Stimulated activated naive CD8-positive, alpha-beta T cell treated with anti-CD3 and anti-CD28 coated beads, Interleukin-15, amount 100 ng/mL, for 72 hours (primary cell): ENCODE measurements around the gene VSIG10.

Experiments used
- ATAC-seq: fragments of 150-1000 bp; cut with Tn5 transposase; 2 replicates; pipeline ENCODE4 v1.10.0; 2021; ENCODE audit warnings: mild to moderate bottlenecking, moderate library complexity
- DNase-seq, 2 donors: peaks; one replicate each; pipeline ENCODE4 v3.0.0; 2021 to 2022
- H3K27ac Mint-ChIP-seq, 2 donors: one replicate each; pipeline ENCODE4 v1.8.0; 2022; ENCODE audit warnings: mild to moderate bottlenecking in 2 of 2, mixed read lengths in 2 of 2, moderate library complexity in 2 of 2
- H3K27me3 Mint-ChIP-seq: one replicate; pipeline ENCODE4 v1.8.0; 2022; ENCODE audit warnings: mixed read lengths
- H3K4me1 Mint-ChIP-seq: one replicate; pipeline ENCODE4 v1.8.0; 2022; ENCODE audit warnings: mild to moderate bottlenecking, mixed read lengths
- H3K4me3 Mint-ChIP-seq, 2 donors: one replicate each; pipeline ENCODE4 v1.8.0; 2022; ENCODE audit warnings: mild to moderate bottlenecking in 2 of 2, mixed read lengths in 2 of 2, moderate library complexity in 1 of 2
- H3K9me3 Mint-ChIP-seq, 2 donors: one replicate each; pipeline ENCODE4 v1.8.0; 2022; ENCODE audit warnings: mixed read lengths in 2 of 2

The VSIG10 gene

GRCh38 chr12:118124333-118124874 is 20.6 kb upstream of the VSIG10 start:
- peak overlapping the region in 1 of 2 donors; percentile 57 for H3K27ac Mint-ChIP-seq
- H3K9me3 Mint-ChIP-seq, result no peaks in the 10 kb centered on the region
- no peaks in the 10 kb centered on the region for H3K27me3 Mint-ChIP-seq
- no peak for ATAC-seq
- no peak for DNase-seq
- no peak overlapping the region for H3K4me3 Mint-ChIP-seq
- H3K4me1 Mint-ChIP-seq, result peaks cover 7% of the 10 kb centered on the region

- Mint-ChIP-seq H3K4me1 (peaks cover 7% of the 10 kb centered on the region), H3K4me3 (no peak overlapping the region), H3K27me3 (no peaks in the 10 kb centered on the region), H3K9me3 (no peaks in the 10 kb centered on the region), H3K27ac (no peak overlapping the region)
- no peak for ATAC-seq
- DNase-seq, result no peak
Observed at GRCh38 chr12:118122264-118122663, 18.5 kb upstream of the VSIG10 start.

GRCh38 chr12:118120579-118121363 is 17.0 kb upstream of the VSIG10 start:
- ATAC-seq, result peak; percentile 53
- no peak overlapping the region for H3K4me3 Mint-ChIP-seq
- peak overlapping the region in 1 of 2 donors; percentile 16 for H3K27ac Mint-ChIP-seq
- no peaks in the 10 kb centered on the region for H3K27me3 Mint-ChIP-seq
- peak; percentile 34 to 43 for DNase-seq
- H3K9me3 Mint-ChIP-seq, result no peaks in the 10 kb centered on the region
- peaks cover 7% of the 10 kb centered on the region for H3K4me1 Mint-ChIP-seq

GRCh38 chr12:118119449-118119879 is 15.7 kb upstream of the VSIG10 start:
- Mint-ChIP-seq H3K4me3 (no peak overlapping the region), H3K9me3 (no peaks in the 10 kb centered on the region), H3K27me3 (no peaks in the 10 kb centered on the region), H3K4me1 (peaks cover 7% of the 10 kb centered on the region), H3K27ac (no peak overlapping the region)
- no peak for ATAC-seq
- DNase-seq, result no peak

- Mint-ChIP-seq H3K27ac (no peak overlapping the region), H3K4me3 (no peak overlapping the region), H3K27me3 (peaks cover 14% of the 10 kb centered on the region), H3K9me3 (no peaks in the 10 kb centered on the region), H3K4me1 (peaks cover 6% of the 10 kb centered on the region)
- DNase-seq (no peak), ATAC-seq (no peak)
Observed at GRCh38 chr12:118109088-118109487, 5.3 kb upstream of the VSIG10 start.

- Mint-ChIP-seq H3K27me3 (peaks cover 22% of the 10 kb centered on the region), H3K4me3 (no peak overlapping the region), H3K9me3 (no peaks in the 10 kb centered on the region), H3K27ac (no peak overlapping the region), H3K4me1 (peaks cover 14% of the 10 kb centered on the region)
- ATAC-seq (no peak), DNase-seq (no peak)
Observed at GRCh38 chr12:118107694-118108093, 3.9 kb upstream of the VSIG10 start.

DNA sequence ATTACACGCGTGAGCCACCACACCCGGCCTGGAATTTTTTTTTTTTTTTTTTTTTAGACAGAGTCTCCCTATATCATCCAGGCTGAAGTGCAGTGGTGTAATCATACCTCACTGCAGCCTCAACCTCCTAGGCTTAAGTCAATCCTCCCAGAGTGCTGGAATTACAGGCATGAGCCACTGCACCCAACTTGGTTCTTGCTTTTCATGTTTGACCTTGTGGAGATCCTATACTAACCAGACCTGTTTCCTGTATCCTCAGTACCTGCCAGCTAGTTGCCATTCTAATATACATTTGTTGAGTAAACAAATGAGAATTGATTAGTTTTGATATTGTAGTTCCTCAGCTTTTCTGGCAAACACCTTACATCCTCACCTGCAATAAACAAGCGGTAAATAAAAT is 3.2 kb upstream of the VSIG10 start:
- H3K4me3 Mint-ChIP-seq, result no peak overlapping the region
- H3K27ac Mint-ChIP-seq, result peak overlapping the region in 1 of 2 donors; percentile 26
- peaks cover 15% of the 10 kb centered on the region for H3K4me1 Mint-ChIP-seq
- no peaks in the 10 kb centered on the region for H3K9me3 Mint-ChIP-seq
- DNase-seq (no peak), ATAC-seq (no peak)
- peaks cover 29% of the 10 kb centered on the region for H3K27me3 Mint-ChIP-seq

- no peaks in the 10 kb centered on the region for H3K9me3 Mint-ChIP-seq
- peaks cover 15% of the 10 kb centered on the region for H3K4me1 Mint-ChIP-seq
- ATAC-seq, result no peak
- peak in 1 of 2 donors; percentile 4 for DNase-seq
- no peak overlapping the region for H3K27ac Mint-ChIP-seq
- H3K4me3 Mint-ChIP-seq, result peak overlapping the region; percentile 81 to 83
- H3K27me3 Mint-ChIP-seq, result peaks cover 41% of the 10 kb centered on the region
Observed at GRCh38 chr12:118103201-118103600, 610 bp downstream of the VSIG10 start.

DNA sequence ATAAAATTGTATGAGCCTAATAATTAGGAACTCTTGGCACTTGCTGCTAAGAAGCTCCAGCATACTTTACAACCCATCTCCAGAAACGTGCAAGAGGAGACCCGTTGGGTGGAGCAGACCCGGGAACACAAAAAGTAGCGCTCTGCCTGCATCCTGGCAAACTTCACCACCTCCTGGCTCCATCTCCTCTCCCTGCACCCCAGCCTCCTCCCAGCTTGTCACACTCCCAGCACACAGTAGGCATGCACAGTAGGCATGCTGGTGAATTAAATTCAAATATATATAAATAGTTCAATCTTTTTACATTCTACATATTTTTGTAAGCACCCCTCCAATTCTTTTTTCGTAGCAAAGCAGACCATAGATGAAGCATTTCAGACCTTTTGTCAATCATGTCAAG is 1.2 kb downstream of the VSIG10 start:
- H3K4me1 Mint-ChIP-seq, result peaks cover 15% of the 10 kb centered on the region
- no peak for DNase-seq
- H3K9me3 Mint-ChIP-seq, result no peaks in the 10 kb centered on the region
- no peak for ATAC-seq
- H3K4me3 Mint-ChIP-seq, result peak overlapping the region; percentile 81 to 83
- peaks cover 41% of the 10 kb centered on the region for H3K27me3 Mint-ChIP-seq
- peak overlapping the region in 1 of 2 donors; percentile 58 for H3K27ac Mint-ChIP-seq

- no peak overlapping the region for H3K4me3 Mint-ChIP-seq
- peaks cover 15% of the 10 kb centered on the region for H3K4me1 Mint-ChIP-seq
- no peak for DNase-seq
- H3K27me3 Mint-ChIP-seq, result peaks cover 41% of the 10 kb centered on the region
- no peak for ATAC-seq
- no peaks in the 10 kb centered on the region for H3K9me3 Mint-ChIP-seq
- no peak overlapping the region for H3K27ac Mint-ChIP-seq
Observed at GRCh38 chr12:118102070-118102469, 1.7 kb downstream of the VSIG10 start.

- ATAC-seq (no peak), DNase-seq (no peak)
- Mint-ChIP-seq H3K4me3 (no peak overlapping the region), H3K27me3 (peaks cover 41% of the 10 kb centered on the region), H3K4me1 (peaks cover 15% of the 10 kb centered on the region), H3K9me3 (no peaks in the 10 kb centered on the region), H3K27ac (no peak overlapping the region)
Observed at GRCh38 chr12:118101051-118101450, 2.8 kb downstream of the VSIG10 start.

DNA sequence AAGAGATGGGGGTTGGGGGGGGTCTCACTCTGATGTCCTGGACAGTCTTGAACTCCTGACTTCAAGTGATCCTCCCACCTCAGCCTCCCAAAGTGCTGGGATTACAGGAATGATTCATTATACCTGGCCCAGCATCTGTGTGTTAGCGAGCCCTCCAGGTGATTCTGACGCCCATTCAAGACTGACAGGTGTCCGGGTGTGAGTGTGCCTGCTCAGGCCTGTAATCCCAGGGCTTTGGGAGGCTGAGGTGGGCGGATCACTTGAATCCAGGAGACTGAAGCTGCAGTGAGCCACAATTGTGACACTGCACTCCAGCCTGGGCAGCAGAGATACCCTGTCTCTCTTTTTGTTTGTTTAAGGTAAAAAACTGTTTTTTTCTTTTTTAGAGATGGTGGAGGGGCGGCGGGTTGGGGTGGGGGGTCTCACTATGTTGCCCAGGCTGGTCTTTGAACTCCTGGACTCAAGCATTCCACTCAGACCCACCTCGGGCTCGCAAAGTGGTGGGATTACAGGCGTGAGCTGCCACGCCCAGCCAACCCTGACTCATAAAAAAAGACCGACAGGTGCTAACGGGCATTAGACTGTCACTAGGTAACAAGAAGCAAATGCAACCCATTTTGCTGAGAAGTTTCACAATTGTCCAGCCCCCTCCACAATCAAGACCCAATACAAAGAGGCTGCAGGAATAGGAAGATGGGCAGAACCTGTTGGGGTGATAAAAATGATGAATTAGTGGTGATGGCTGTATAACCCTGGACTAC is 4.7 kb downstream of the VSIG10 start:
- Mint-ChIP-seq H3K4me3 (no peak overlapping the region), H3K27me3 (peaks cover 28% of the 10 kb centered on the region)

DNA sequence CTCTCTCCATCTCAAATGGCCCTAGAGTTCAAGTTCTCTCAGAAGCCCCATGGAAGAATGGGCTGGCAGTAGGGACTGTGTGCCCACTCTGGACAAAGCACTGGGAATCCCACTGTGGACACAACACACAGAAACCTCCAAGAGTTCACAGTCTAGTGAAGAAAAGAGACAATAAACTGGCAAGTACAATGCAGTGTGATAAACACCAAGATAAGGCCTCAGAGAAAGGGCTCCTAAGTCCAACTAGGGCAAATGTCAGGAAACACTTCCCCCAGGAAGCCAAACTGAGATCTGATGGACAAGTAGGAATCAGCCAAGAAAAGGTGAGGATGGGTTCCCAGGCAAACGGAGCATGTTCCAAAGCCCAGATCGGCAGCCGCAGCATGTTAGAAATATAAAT is 5.4 kb downstream of the VSIG10 start:
- H3K27me3 Mint-ChIP-seq, result peaks cover 26% of the 10 kb centered on the region

More for the DNA sequence above, 4.7 kb downstream of the VSIG10 start:
- ATAC-seq, result no peak
- Mint-ChIP-seq H3K9me3 (no peaks in the 10 kb centered on the region), H3K27ac (no peak overlapping the region), H3K4me1 (peaks cover 9% of the 10 kb centered on the region)
- DNase-seq, result no peak

DNA sequence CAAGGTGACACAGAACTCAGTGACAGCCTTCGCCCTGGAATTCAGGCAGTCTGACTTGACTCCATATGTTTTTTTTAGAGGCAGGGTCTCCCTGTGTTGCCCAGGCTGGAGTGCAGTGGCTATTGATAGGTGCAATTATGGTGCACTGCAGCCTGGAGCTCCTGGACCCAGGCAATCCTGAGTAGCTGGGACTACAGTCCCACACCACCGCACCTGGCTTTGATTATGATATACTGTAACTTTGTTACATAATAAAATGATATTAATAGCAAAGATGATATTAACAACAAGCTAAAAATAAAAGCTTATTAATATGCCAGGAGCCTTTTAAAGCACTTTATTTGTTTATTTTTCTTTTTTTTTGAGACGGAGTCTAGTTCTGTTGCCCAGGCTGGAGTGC is 9.8 kb downstream of the VSIG10 start:
- Mint-ChIP-seq H3K9me3 (no peaks in the 10 kb centered on the region), H3K27me3 (no peaks in the 10 kb centered on the region), H3K4me1 (no peaks in the 10 kb centered on the region), H3K27ac (no peak overlapping the region), H3K4me3 (no peak overlapping the region)
- ATAC-seq, result no peak
- DNase-seq, result no peak

More for the DNA sequence above, 5.4 kb downstream of the VSIG10 start:
- no peak overlapping the region for H3K4me3 Mint-ChIP-seq
- H3K4me1 Mint-ChIP-seq, result peaks cover 8% of the 10 kb centered on the region
- no peak for ATAC-seq
- no peak for DNase-seq
- no peaks in the 10 kb centered on the region for H3K9me3 Mint-ChIP-seq
- H3K27ac Mint-ChIP-seq, result peak overlapping the region in 1 of 2 donors; percentile 54

GRCh38 chr12:118089782-118090181 is 14.0 kb downstream of the VSIG10 start:
- ATAC-seq (no peak), DNase-seq (no peak)
- H3K27ac Mint-ChIP-seq, result no peak overlapping the region
- no peaks in the 10 kb centered on the region for H3K9me3 Mint-ChIP-seq
- no peaks in the 10 kb centered on the region for H3K27me3 Mint-ChIP-seq
- no peak overlapping the region for H3K4me3 Mint-ChIP-seq
- no peaks in the 10 kb centered on the region for H3K4me1 Mint-ChIP-seq

GRCh38 chr12:118082161-118082560 is 21.6 kb downstream of the VSIG10 start:
- H3K27me3 Mint-ChIP-seq, result no peaks in the 10 kb centered on the region
- H3K9me3 Mint-ChIP-seq, result no peaks in the 10 kb centered on the region
- no peak overlapping the region for H3K4me3 Mint-ChIP-seq
- ATAC-seq (no peak), DNase-seq (no peak)
- no peak overlapping the region for H3K27ac Mint-ChIP-seq
- H3K4me1 Mint-ChIP-seq, result no peaks in the 10 kb centered on the region
